Osteoblast (primary cell): ENCODE measurements around the gene OSBPL1A. TPM values are rescaled to one million over a fixed set of nuclear protein-coding genes. Genes with fewer than 3 reads are reported as not detected.

ENCODE experiments used
- DNase-seq: peaks from one replicate; pipeline ENCODE4 v3.0.0; 2011; ENCODE audit warnings: low spot score, mixed read lengths; ENCODE audit not compliant: insufficient read length; ENCODE audit errors: missing footprints
- H2AFZ ChIP-seq: 2 replicates; pipeline ENCODE4 v1.6.0; 2011; ENCODE audit warnings: mild to moderate bottlenecking, low read length
- H3K27ac ChIP-seq: 2 replicates; pipeline ENCODE4 v1.5.1; 2011; ENCODE audit warnings: mild to moderate bottlenecking, low read depth, low read length, moderate library complexity
- H3K27me3 ChIP-seq: 2 replicates; pipeline ENCODE4 v1.6.0; 2012; ENCODE audit warnings: mild to moderate bottlenecking, control low read depth, inconsistent platforms, low read length, moderate library complexity; ENCODE audit not compliant: insufficient read depth
- H3K36me3 ChIP-seq: 2 replicates; pipeline ENCODE4 v1.5.1; 2011; ENCODE audit warnings: mild to moderate bottlenecking, low read length, control low read depth, moderate library complexity; ENCODE audit not compliant: insufficient read depth
- H3K4me1 ChIP-seq: 2 replicates; pipeline ENCODE4 v1.5.1; 2011; ENCODE audit warnings: mild to moderate bottlenecking, low read length, control low read depth, moderate library complexity; ENCODE audit not compliant: insufficient read depth
- H3K4me2 ChIP-seq: 2 replicates; pipeline ENCODE4 v1.6.0; 2011; ENCODE audit warnings: mild to moderate bottlenecking, low read length; ENCODE audit not compliant: insufficient read depth
- H3K4me3 ChIP-seq: fragments of 200-600 bp; sonication (generic); 3 replicates; pipeline ENCODE4 v1.5.1; 2012; ENCODE audit warnings: mild to moderate bottlenecking, low read length, inconsistent platforms; ENCODE audit not compliant: insufficient read depth
- H3K79me2 ChIP-seq: 2 replicates; pipeline ENCODE4 v1.6.0; 2012; ENCODE audit warnings: mild to moderate bottlenecking, low read length, control low read depth, inconsistent platforms; ENCODE audit not compliant: insufficient read depth
- H3K9me3 ChIP-seq: 2 replicates; pipeline ENCODE4 v1.5.1; 2011; ENCODE audit warnings: low read depth, low read length, control low read depth
- H4K20me1 ChIP-seq: 2 replicates; pipeline ENCODE4 v1.6.0; 2012; ENCODE audit warnings: mild to moderate bottlenecking, low read length, control low read depth; ENCODE audit not compliant: insufficient read depth
- CTCF ChIP-seq: IDR thresholded peaks from 2 replicates; pipeline ENCODE4 v1.5.1; 2011; ENCODE audit warnings: mild to moderate bottlenecking, low read depth, low read length, moderate library complexity; ENCODE audit errors: extremely low read depth
- total RNA-seq: library from RNA; depleted of rRNA; stranded (reverse); fragments of >200 nt; gene quantifications from 2 replicates; pipeline ENCODE4 v1.2.3, GENCODE V29; 2012

OSBPL1A gene
- total RNA-seq, 1 donor: 51.8 TPM

- Histone ChIP-seq H4K20me1 (no peaks in the 10 kb centered on the region), H3K4me2 (no peak overlapping the region), H3K27ac (no peak overlapping the region), H3K36me3 (no peaks in the 10 kb centered on the region), H3K9me3 (no peaks in the 10 kb centered on the region), H2AFZ (no peak overlapping the region), H3K79me2 (no peaks in the 10 kb centered on the region), H3K4me1 (peaks cover 5% of the 10 kb centered on the region), H3K4me3 (no peak overlapping the region), H3K27me3 (no peaks in the 10 kb centered on the region)
- TF ChIP-seq CTCF: no peak
- peak; percentile 69 for DNase-seq
Measured at GRCh38 chr18:24189007-24189528, 208.6 kb downstream of the OSBPL1A start.

GRCh38 chr18:24188120-24188519, 209.5 kb downstream of the OSBPL1A start:
- Histone ChIP-seq H3K4me3 (no peak overlapping the region), H4K20me1 (no peaks in the 10 kb centered on the region), H3K9me3 (no peaks in the 10 kb centered on the region), H3K27ac (no peak overlapping the region), H3K36me3 (no peaks in the 10 kb centered on the region), H3K4me1 (peaks cover 5% of the 10 kb centered on the region), H3K79me2 (no peaks in the 10 kb centered on the region), H3K4me2 (no peak overlapping the region), H3K27me3 (no peaks in the 10 kb centered on the region), H2AFZ (no peak overlapping the region)
- TF ChIP-seq CTCF: no peak
- DNase-seq: no peak

- no peak overlapping the region for H3K4me2 ChIP-seq
- no peak overlapping the region for H3K4me3 ChIP-seq
- no peaks in the 10 kb centered on the region for H3K36me3 ChIP-seq
- H3K79me2 ChIP-seq: no peaks in the 10 kb centered on the region
- no peak overlapping the region for H3K27ac ChIP-seq
- TF ChIP-seq CTCF: no peak
- H3K27me3 ChIP-seq: no peaks in the 10 kb centered on the region
- no peaks in the 10 kb centered on the region for H4K20me1 ChIP-seq
- H3K9me3 ChIP-seq: no peaks in the 10 kb centered on the region
- H2AFZ ChIP-seq: no peak overlapping the region
- peaks cover 5% of the 10 kb centered on the region for H3K4me1 ChIP-seq
- no peak for DNase-seq
Measured at GRCh38 chr18:24187689-24188088, 209.9 kb downstream of the OSBPL1A start.

- H2AFZ ChIP-seq: no peak overlapping the region
Measured at GRCh38 chr18:24187049-24187448, 210.6 kb downstream of the OSBPL1A start.

More at GRCh38 chr18:24187049-24187448, 210.6 kb downstream of the OSBPL1A start:
- no peaks in the 10 kb centered on the region for H3K36me3 ChIP-seq
- no peak overlapping the region for H3K4me2 ChIP-seq
- H3K27me3 ChIP-seq: no peaks in the 10 kb centered on the region
- peaks cover 11% of the 10 kb centered on the region for H3K4me1 ChIP-seq
- TF ChIP-seq CTCF: no peak
- no peak overlapping the region for H3K27ac ChIP-seq
- DNase-seq: no peak
- H3K4me3 ChIP-seq: no peak overlapping the region
- H3K9me3 ChIP-seq: no peaks in the 10 kb centered on the region
- H4K20me1 ChIP-seq: no peaks in the 10 kb centered on the region
- H3K79me2 ChIP-seq: no peaks in the 10 kb centered on the region
